ENCODE measurements around the gene RASL10B.

DNA sequence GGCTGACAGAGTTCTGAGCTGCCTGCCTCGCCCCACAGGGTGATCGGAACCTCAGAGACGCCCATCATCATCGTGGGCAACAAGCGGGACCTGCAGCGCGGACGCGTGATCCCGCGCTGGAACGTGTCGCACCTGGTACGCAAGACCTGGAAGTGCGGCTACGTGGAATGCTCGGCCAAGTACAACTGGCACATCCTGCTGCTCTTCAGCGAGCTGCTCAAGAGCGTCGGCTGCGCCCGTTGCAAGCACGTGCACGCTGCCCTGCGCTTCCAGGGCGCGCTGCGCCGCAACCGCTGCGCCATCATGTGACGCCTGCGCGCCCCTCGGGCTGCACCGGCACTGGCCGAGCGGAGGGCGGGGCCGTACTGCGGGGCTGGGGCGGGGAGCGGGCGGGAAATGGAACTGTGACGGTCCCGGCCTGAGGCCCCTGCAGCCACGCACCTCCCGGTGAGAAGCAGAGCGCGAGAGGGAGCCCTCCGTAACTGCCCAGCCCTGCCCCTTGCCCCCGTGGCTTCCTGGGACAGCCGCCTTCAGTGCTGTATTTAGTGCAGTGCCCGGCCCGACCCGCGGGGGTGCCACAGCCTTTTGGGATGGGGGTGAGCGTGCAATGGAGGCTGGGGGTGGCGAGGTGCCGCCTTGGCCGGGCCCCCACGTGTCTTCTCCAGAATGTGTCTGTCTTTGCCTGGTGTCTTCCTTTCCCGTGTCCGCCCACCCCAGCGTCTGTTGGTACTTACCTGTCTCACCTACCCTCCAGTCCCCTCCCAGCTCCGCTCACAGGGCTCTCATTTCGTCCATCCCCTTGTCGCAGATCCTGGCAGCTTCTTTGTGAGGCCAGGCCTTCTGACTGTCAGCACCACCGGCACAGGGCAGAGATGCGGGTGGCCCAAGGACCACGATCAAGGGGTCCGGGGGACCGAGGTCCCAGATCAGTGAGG is 9.8 kb downstream of the RASL10B start:
- TF ChIP-seq, protein P1, sequence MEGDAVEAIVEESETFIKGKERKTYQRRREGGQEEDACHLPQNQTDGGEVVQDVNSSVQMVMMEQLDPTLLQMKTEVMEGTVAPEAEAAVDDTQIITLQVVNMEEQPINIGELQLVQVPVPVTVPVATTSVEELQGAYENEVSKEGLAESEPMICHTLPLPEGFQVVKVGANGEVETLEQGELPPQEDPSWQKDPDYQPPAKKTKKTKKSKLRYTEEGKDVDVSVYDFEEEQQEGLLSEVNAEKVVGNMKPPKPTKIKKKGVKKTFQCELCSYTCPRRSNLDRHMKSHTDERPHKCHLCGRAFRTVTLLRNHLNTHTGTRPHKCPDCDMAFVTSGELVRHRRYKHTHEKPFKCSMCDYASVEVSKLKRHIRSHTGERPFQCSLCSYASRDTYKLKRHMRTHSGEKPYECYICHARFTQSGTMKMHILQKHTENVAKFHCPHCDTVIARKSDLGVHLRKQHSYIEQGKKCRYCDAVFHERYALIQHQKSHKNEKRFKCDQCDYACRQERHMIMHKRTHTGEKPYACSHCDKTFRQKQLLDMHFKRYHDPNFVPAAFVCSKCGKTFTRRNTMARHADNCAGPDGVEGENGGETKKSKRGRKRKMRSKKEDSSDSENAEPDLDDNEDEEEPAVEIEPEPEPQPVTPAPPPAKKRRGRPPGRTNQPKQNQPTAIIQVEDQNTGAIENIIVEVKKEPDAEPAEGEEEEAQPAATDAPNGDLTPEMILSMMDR (conservative IDR thresholded peaks at IDR 0.05; ENCODE audit: low read length), result no peak
- TF ChIP-seq EZH2phosphoT487 (IDR thresholded peaks at IDR 0.05; ENCODE audit: borderline replicate concordance, low read depth, low read length), result no peak

All from OCI-LY7 (cell line).